ENCODE results near the gene GOLGA6L7. TPM values are rescaled to one million over a fixed set of nuclear protein-coding genes. Genes with fewer than 3 reads are reported as not detected.
"Not testable (repeated sequence)": the region's sequence is repeated elsewhere in the genome, so short reads cannot be mapped to it uniquely, and the experiment has no call there.

GOLGA6L7 gene
- total and polyA plus RNA-seq, 10 donors: not detected

DNA sequence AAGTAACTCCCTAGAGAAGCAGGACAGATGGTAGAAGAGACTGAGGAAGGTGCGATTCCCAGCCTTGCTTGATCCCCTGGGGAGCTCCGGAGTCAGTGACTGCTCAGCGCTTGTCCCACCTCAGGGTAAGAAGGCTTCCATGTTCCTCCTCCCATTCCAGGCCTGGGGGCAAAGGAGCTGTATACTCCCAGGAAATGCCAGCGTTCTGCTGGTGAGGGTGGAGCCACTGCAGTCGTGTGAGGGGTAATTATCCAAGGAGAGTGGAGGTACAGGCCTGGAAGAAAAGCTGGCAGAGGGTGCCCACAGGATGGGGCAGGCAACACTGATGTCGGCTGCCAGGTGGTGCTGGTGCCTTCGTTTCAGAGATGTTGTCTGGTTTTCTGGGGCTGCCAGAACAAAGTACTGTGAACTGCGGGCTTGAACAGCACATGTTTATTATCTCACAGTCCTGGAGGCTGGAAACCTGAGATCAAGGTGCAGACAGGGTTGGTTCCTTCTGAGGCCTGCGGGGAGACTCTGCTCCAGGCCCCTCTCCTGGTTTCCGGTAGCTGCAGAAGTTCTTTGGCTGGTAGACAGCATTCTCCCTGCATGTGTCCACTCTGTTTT lies 25.2 kb upstream of the GOLGA6L7 start:
- TF ChIP-seq, protein P1, sequence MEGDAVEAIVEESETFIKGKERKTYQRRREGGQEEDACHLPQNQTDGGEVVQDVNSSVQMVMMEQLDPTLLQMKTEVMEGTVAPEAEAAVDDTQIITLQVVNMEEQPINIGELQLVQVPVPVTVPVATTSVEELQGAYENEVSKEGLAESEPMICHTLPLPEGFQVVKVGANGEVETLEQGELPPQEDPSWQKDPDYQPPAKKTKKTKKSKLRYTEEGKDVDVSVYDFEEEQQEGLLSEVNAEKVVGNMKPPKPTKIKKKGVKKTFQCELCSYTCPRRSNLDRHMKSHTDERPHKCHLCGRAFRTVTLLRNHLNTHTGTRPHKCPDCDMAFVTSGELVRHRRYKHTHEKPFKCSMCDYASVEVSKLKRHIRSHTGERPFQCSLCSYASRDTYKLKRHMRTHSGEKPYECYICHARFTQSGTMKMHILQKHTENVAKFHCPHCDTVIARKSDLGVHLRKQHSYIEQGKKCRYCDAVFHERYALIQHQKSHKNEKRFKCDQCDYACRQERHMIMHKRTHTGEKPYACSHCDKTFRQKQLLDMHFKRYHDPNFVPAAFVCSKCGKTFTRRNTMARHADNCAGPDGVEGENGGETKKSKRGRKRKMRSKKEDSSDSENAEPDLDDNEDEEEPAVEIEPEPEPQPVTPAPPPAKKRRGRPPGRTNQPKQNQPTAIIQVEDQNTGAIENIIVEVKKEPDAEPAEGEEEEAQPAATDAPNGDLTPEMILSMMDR (IDR thresholded peaks at IDR 0.05 in 8 of 11, conservative IDR thresholded peaks at IDR 0.05 in 3 of 11): peak in 2 of 11 experiments; percentile 5 to 8
- no peak for TF ChIP-seq POLR2AphosphoS5 (IDR thresholded peaks at IDR 0.05)
- peaks cover 0 to 8% (median 0%) of the 10 kb centered on the region in 8 donors for H3K9me3 ChIP-seq
- peak; percentile 39 for DNase-seq
- no peaks in the 10 kb centered on the region for H3K4me1 ChIP-seq
- peaks cover 0 to 3% (median 0%) of the 10 kb centered on the region in 7 donors for H3K27me3 ChIP-seq (replicated peaks in 1 of 7)
- intact Hi-C loops (cut with DNase I; ENCODE audit: low total_unique reads): no loop called here
- H3K27ac ChIP-seq: no peak overlapping the region
- H3K4me3 ChIP-seq: no peak overlapping the region
- H3K36me3 ChIP-seq: no peaks in the 10 kb centered on the region
- 59 to 81% (median 77%) methylated on average over 10 of the region's 10 CpGs for WGBS, 5 donors

DNA sequence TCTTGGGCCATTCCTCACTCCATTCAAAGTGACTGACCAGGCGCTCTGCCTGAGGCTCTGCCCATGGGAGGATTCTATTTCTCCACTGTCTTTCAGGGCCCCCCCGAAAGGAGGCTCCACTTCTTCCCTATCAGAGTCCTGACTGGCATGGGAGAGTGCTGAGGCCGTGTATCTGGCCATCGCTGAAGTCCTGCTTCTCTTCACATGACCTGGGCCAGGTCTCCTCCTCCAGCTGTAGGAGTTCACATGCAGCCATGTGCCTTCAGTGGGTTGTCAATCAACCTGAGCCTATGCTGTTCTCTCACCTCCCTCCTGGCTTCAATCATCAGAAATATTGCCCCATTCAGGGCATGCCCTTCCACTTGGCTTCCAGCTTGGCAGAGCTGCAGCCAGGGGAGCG lies 24.6 kb upstream of the GOLGA6L7 start:
- DNase-seq: no peak
- Histone ChIP-seq H3K27ac (no peak overlapping the region), H3K4me1 (no peaks in the 10 kb centered on the region), H3K4me3 (no peak overlapping the region), H3K27me3 (replicated peaks in 1 of 7) (peaks cover 0 to 3% (median 0%) of the 10 kb centered on the region in 7 donors), H3K36me3 (no peaks in the 10 kb centered on the region), H3K9me3 (peaks cover 0 to 8% (median 0%) of the 10 kb centered on the region in 8 donors)
- 83 to 93% (median 88%) methylated on average over 5 of the region's 5 CpGs for WGBS, 5 donors
- intact Hi-C loops (cut with DNase I; ENCODE audit: low total_unique reads): no loop called here
- TF ChIP-seq, protein P1 (IDR thresholded peaks at IDR 0.05 in 8 of 11, conservative IDR thresholded peaks at IDR 0.05 in 3 of 11): no peak
- no peak for TF ChIP-seq POLR2AphosphoS5 (IDR thresholded peaks at IDR 0.05)
- TF ChIP-seq POLR2A (IDR thresholded peaks at IDR 0.05): no peak

DNA sequence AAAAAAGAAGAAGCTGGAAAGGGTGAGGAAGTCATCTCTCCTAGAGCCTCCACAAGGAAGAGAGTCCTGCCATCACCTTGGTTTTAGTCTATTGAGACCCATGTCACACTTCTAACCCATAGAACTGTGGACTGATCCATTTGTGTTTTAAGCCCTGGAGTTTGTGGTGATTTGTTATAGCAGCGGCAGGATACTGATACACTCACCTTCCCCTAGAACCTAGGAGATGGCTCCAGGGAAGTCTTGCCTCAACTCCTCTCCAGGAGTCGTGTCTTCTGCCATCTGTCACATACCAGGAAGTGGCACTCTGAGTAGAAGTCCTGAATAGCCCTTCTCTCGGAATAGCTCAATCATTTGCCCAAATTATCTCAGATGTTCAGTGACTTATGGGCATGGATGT lies 22.7 kb upstream of the GOLGA6L7 start:
- no peaks in the 10 kb centered on the region for H3K4me1 ChIP-seq
- H3K27ac ChIP-seq: no peak overlapping the region
- no peaks in the 10 kb centered on the region for H3K36me3 ChIP-seq
- H3K9me3 ChIP-seq: peaks cover 0 to 8% (median 0%) of the 10 kb centered on the region in 8 donors
- H3K27me3 ChIP-seq (replicated peaks in 1 of 7): no peaks in the 10 kb centered on the region
- intact Hi-C loops (cut with DNase I; ENCODE audit: low total_unique reads): no loop called here
- no peak for DNase-seq
- whole genome bisulfite sequencing, 5 donors: 84 to 94% (median 92%) methylated on average over 3 of the region's 3 CpGs
- TF ChIP-seq, protein P1 (IDR thresholded peaks at IDR 0.05 in 8 of 11, conservative IDR thresholded peaks at IDR 0.05 in 3 of 11): no peak
- no peak for TF ChIP-seq POLR2A (IDR thresholded peaks at IDR 0.05)
- no peak for TF ChIP-seq POLR2AphosphoS5 (IDR thresholded peaks at IDR 0.05)
- H3K4me3 ChIP-seq: no peak overlapping the region

DNA sequence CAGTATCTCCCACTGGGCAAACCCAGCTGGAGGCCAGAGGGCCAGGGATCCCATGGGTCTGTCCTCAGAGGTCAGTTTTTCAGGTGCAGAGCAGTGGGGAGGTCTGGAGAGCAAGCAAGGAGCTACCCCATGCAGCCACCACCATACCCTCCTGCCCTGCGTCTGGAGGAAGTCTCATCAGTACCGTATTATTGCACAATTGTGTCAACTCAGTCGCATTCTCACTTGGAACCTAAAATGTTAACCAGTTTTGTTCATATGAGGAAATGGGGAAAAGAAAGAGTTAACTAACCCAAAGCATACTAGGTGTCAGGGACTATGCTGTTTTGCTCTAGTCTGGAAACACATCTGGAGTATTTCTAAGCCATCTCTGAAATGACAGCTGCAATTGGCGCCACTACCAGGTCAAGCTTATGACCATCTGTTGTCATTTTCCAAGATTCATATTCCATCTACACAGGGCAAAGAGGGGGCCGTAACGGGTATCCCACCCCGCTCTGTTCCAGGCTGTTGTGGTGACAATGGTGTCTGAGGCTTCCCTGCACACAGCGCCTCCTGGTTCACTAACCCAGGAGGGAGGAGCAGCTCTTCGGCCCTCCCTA lies 20.4 kb upstream of the GOLGA6L7 start:
- TF ChIP-seq POLR2A (IDR thresholded peaks at IDR 0.05): no peak
- TF ChIP-seq, protein P1 (IDR thresholded peaks at IDR 0.05 in 8 of 11, conservative IDR thresholded peaks at IDR 0.05 in 3 of 11): no peak
- TF ChIP-seq POLR2AphosphoS5 (IDR thresholded peaks at IDR 0.05): no peak
- peaks cover 0 to 8% (median 0%) of the 10 kb centered on the region in 8 donors for H3K9me3 ChIP-seq
- no peaks in the 10 kb centered on the region for H3K4me1 ChIP-seq
- no peak overlapping the region for H3K4me3 ChIP-seq
- 69 to 87% (median 72%) methylated on average over 8 to 9 of the region's 9 CpGs for WGBS, 5 donors
- no peaks in the 10 kb centered on the region for H3K36me3 ChIP-seq
- no peak overlapping the region for H3K27ac ChIP-seq
- no peaks in the 10 kb centered on the region for H3K27me3 ChIP-seq (replicated peaks in 1 of 7)
- intact Hi-C loops (cut with DNase I; ENCODE audit: low total_unique reads): no loop called here
- DNase-seq: no peak

DNA sequence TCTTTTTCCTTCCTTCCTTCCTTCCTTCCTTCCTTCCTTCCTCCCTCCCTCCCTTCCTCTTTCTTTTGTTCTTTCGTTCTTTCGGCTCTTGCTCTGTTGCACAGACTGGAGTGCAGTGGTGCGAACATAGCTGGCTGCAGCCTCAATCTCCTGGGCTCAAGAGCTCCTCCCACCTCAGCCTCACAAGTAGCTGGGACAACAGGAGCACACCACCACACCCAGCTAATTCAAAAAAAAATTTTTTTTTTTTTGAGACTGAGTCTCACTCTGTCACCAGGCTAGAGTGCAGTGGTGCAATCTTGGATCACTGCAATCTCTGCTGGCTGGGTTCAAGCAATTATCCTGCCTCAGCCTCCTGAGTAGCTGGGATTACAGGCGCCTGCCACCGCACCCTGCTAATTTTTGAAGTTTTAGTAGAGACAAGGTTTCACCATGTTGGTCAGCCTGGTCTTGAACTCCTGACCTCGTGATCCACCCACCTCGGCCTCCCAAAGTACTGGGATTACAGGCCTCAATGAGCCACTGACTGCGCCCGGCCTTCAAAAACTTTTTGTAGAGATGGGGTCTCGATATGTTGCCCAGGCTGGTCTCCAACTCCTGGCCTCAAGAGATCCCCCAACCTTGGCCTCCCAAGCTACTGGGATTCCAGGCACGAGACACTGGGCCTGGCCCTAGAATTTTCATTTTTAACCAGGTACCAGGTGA lies 13.3 kb upstream of the GOLGA6L7 start:
- H3K4me3 ChIP-seq; H3K27ac ChIP-seq; intact Hi-C loops (cut with DNase I; ENCODE audit: low total_unique reads); H3K4me1 ChIP-seq; H3K9me3 ChIP-seq; H3K27me3 ChIP-seq (replicated peaks in 1 of 7); DNase-seq; H3K36me3 ChIP-seq: not testable (repeated sequence)
- WGBS, 5 donors: 77 to 95% (median 85%) methylated on average over 10 to 11 of the region's 11 CpGs

Data from spleen (tissue), 11 donors.